HepG2 (cell line): ENCODE data around the gene PEAK3. TPM values are rescaled to one million over a fixed set of nuclear protein-coding genes. Genes with fewer than 3 reads are reported as not detected.

ENCODE experiments used
- ATAC-seq: fragments of 200-7000 bp; cut with Tn5 transposase; 3 replicates; pipeline ENCODE4 v1.9.1; 2020; ENCODE audit warnings: mild to moderate bottlenecking, moderate library complexity
- BruUV-seq: library from RNA; stranded (reverse); fragments of 400-500 nt; replicated peaks from 2 replicates; lab custom pipeline; 2021; lab: Mats Ljungman, UMichigan
- CTCF ChIA-PET: fragments of 300-600 bp; formaldehyde crosslinking; extraction: SDS; loops from one replicate; lab custom pipeline; 2021; ENCODE audit warnings: low total read pairs, inconsistent platforms, low intra/inter-chr PET ratio; lab: Yijun Ruan, JAX
- POLR2A ChIA-PET: fragments of 350-600 bp; sonication (Branson Sonifier 250); formaldehyde crosslinking; loops from one replicate; lab custom pipeline; 2020; ENCODE audit warnings: antibody characterized with exemption, inconsistent platforms; lab: Yijun Ruan, JAX
- DNase-seq: peaks from one replicate; pipeline ENCODE4 v3.0.0-alpha.2; 2015; ENCODE audit warnings: low spot score
- FAIRE-seq: peaks from 3 replicates; lab custom pipeline; 2011; peaks lifted over from hg19 to GRCh38; lab: Jason Lieb, UNC
- H2AFZ ChIP-seq: one replicate; pipeline ENCODE4 v1.6.1; 2011; ENCODE audit warnings: low read length, inconsistent platforms
- H3K27ac ChIP-seq: fragments of 300-600 bp; 3 replicates; pipeline ENCODE4 v1.8.0; 2011; ENCODE audit warnings: mixed run types, mild to moderate bottlenecking, mixed read lengths, low read length, inconsistent platforms; ENCODE audit not compliant: insufficient read depth; ENCODE audit errors: extremely low read length
- H3K27me3 ChIP-seq, 2 experiments: fragments of 200-600 bp in 1 of 2; 2 replicates in 1 of 2; 3 replicates in 1 of 2; pipeline versions ENCODE4 v1.6.0 to v1.8.0; 2011; ENCODE audit warnings: low read length in 2 of 2, mild to moderate bottlenecking in 2 of 2, moderate library complexity in 2 of 2, inconsistent platforms in 1 of 2; ENCODE audit not compliant: insufficient read depth in 2 of 2, control insufficient read depth in 1 of 2
- H3K36me3 ChIP-seq, 2 experiments: fragments of 200-600 bp in 1 of 2; replicated peaks in 1 of 2; 2 replicates in 1 of 2; 3 replicates in 1 of 2; pipeline versions ENCODE4 v1.5.1 to v1.8.0; 2011; ENCODE audit warnings: low read length in 2 of 2, inconsistent platforms in 1 of 2; ENCODE audit not compliant: insufficient read depth in 2 of 2, control insufficient read depth in 1 of 2
- H3K4me1 ChIP-seq: 2 replicates; pipeline ENCODE4 v1.5.1; 2012; ENCODE audit warnings: low read length, inconsistent platforms; ENCODE audit not compliant: insufficient read depth
- H3K4me2 ChIP-seq: 2 replicates; pipeline ENCODE4 v1.6.0; 2011; ENCODE audit warnings: low read depth, low read length, inconsistent platforms
- H3K4me3 ChIP-seq, 3 experiments: fragments of 200-600 bp in 1 of 3; sonication (generic), shearing (Covaris generic) in 1 of 3; replicated peaks in 1 of 3; 2 replicates each; pipeline ENCODE4 v1.5.1; 2011 to 2016; ENCODE audit warnings: low read length in 3 of 3, inconsistent platforms in 2 of 3, low read depth in 2 of 3, mild to moderate bottlenecking in 2 of 3, control low read depth in 1 of 3, mixed read lengths in 1 of 3; ENCODE audit not compliant: insufficient read depth in 1 of 3
- H3K79me2 ChIP-seq: one replicate; pipeline ENCODE4 v1.6.1; 2011; ENCODE audit warnings: low read length, inconsistent platforms; ENCODE audit not compliant: insufficient read depth
- H3K9ac ChIP-seq: 2 replicates; pipeline ENCODE4 v1.6.0; 2011; ENCODE audit warnings: mild to moderate bottlenecking, low read depth, low read length, inconsistent platforms; ENCODE audit not compliant: insufficient read depth
- H3K9me3 ChIP-seq: 2 replicates; pipeline ENCODE4 v1.5.1; 2012; ENCODE audit warnings: mild to moderate bottlenecking, low read length
- H4K20me1 ChIP-seq: 2 replicates; pipeline ENCODE4 v1.6.0; 2011; ENCODE audit warnings: inconsistent platforms, mild to moderate bottlenecking, low read length, moderate library complexity; ENCODE audit not compliant: insufficient read depth
- NFYC ChIP-seq: IDR thresholded peaks from 2 replicates; pipeline ENCODE4 v1.6.1; 2016; ENCODE audit warnings: missing genetic modification reagents, missing compliant biosample characterization
- THAP11 ChIP-seq: IDR thresholded peaks from 2 replicates; pipeline ENCODE4 v1.6.1; 2016; ENCODE audit warnings: missing biosample characterization, missing genetic modification reagents
- ZMYM3 ChIP-seq: sonication (generic); formaldehyde crosslinking; IDR thresholded peaks from 2 replicates; pipeline ENCODE4 v1.5.1; 2020; ENCODE audit warnings: mild to moderate bottlenecking, missing genetic modification reagents
- ZNF768 ChIP-seq: sonication (generic); formaldehyde crosslinking; IDR thresholded peaks from 2 replicates; pipeline ENCODE4 v1.4.0; 2020; ENCODE audit warnings: missing genetic modification reagents
- WGBS: methylation state at CpG from one replicate; pipeline ENCODE4 v1.1.6; 2017; ENCODE audit warnings: low lambda C conversion rate; 5-methylcytosine and 5-hydroxymethylcytosine counted together
- in situ Hi-C: cut with HindIII; loops from 2 replicates; pipeline ENCODE4 v1.10.0; 2017; ENCODE audit warnings: low pct_unique_long_range_greater_than_20kb; ENCODE audit not compliant: extremely low pct_ligation_motif_present
- intact Hi-C: fragments of 100-400 bp; cut with micrococcal nuclease; formaldehyde crosslinking; loops from one replicate; pipeline ENCODE4 v1.10.0; 2022; ENCODE audit not compliant: unreplicated experiment
- polyA plus RNA-seq, 8 experiments: library from polyadenylated mRNA; depleted of rRNA in 3 of 8; stranded (reverse) in 7 of 8; unstranded in 1 of 8; fragments of >200 nt; fragmentation: Illumina TruSeq in 4 of 8; extraction: Trizol in 4 of 8; gene quantifications; 2 replicates each; pipeline versions ENCODE4 v1.2.1 to v1.2.3, GENCODE V29; 2011 to 2016; ENCODE audit warnings: low read depth in 4 of 8, missing spikeins in 1 of 8, mixed read lengths in 1 of 8; ENCODE audit not compliant: insufficient read depth in 1 of 8
- total RNA-seq, 5 experiments: library from RNA; depleted of rRNA; stranded (reverse); fragments of >200 nt; fragmentation: Illumina TruSeq; extraction: Trizol; gene quantifications; 2 replicates each; pipeline ENCODE4 v1.2.3, GENCODE V29; 2016; ENCODE audit warnings: low read depth in 1 of 5
- TF ChIP-seq, protein P1 (sequence below): sonication (generic); formaldehyde crosslinking; conservative IDR thresholded peaks from 2 replicates; pipeline ENCODE4 v1.4.0; 2020; ENCODE audit warnings: missing genetic modification reagents

The PEAK3 gene
- total and polyA plus RNA-seq, 2 of the 13 experiments (the other 11 are each of a cell fraction or from before 2014, with no cell fraction given) = not detected

DNA sequence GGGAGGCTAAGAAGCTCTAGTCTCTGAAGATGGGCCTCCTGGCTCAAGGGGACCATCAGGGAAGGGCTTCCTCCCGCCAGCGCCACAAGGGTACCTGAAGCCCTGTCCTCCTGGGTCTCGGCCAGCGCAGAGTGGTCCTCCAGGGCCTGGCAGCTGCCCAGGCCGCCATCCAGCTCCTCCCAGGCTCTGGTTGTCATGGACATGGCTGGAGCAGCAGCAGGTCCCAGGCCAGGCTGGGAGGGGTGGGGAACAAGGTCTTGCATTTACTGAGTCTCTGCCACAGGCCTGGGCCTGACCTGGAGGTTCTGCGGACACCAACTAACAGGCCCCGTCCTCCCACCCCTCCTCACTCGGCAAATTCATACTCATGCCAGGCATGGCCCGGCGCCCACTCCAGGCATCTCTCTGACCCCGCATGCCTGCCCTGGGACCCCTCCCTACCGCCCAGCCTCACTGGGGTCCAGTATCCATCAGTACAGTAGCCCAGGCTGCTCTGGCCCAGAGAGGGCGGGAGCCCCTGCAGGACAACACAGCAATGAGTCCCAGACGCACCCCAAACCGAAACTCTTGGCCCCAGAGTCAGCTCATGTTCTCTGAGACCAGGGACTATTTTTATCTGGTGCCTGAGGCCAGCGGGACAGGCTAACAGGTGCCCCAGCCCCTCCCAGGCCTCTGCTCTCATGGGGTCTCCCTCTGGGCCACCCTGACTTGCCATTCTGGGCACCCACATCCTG lies 26.7 kb downstream of the PEAK3 start:
- H3K79me2 ChIP-seq = no peaks in the 10 kb centered on the region
- H3K9ac ChIP-seq = no peak overlapping the region
- no TSS peak for BruUV-seq
- DNase-seq (no peak), ATAC-seq (no peak)
- no peak overlapping the region for H2AFZ ChIP-seq
- H3K36me3 ChIP-seq = no peaks in the 10 kb centered on the region
- intact Hi-C loops = no loop called here
- TF ChIP-seq, protein P1, sequence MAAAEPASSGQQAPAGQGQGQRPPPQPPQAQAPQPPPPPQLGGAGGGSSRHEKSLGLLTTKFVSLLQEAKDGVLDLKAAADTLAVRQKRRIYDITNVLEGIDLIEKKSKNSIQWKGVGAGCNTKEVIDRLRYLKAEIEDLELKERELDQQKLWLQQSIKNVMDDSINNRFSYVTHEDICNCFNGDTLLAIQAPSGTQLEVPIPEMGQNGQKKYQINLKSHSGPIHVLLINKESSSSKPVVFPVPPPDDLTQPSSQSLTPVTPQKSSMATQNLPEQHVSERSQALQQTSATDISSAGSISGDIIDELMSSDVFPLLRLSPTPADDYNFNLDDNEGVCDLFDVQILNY = no peak
- TF ChIP-seq ZNF768 (CRISPR knock-in tag) (peak; percentile 97), NFYC (CRISPR knock-in tag) (no peak), ZMYM3 (CRISPR knock-in tag) (peak; percentile 27; the same call in 1 of the 2 replicates), THAP11 (no peak)
- TF ChIP-seq, all 625 proteins: peak for 2
- no peaks in the 10 kb centered on the region for H3K9me3 ChIP-seq
- H4K20me1 ChIP-seq = no peaks in the 10 kb centered on the region
- H3K27ac ChIP-seq = no peak overlapping the region
- in situ Hi-C loops = no loop called here
- peaks cover 3 to 5% of the 10 kb centered on the region in 2 experiments; a peak in 3 of 5 replicates for H3K27me3 ChIP-seq
- CTCF ChIA-PET = interaction anchor here (1.6 kb wide), 1 partner anchor 100 kb away, joined by 3 read pairs; no protein-coding TSS in a partner anchor
- H3K4me2 ChIP-seq = peak overlapping the region; percentile 27; the same call in 1 of the 2 replicates
- POLR2A ChIA-PET = no interaction called here
- H3K4me1 ChIP-seq = peaks cover 44% of the 10 kb centered on the region
- 49% methylated on average over 7 of the region's 16 CpGs for WGBS
- peak overlapping the region in 1 of 3 experiments; percentile 16; a peak in 1 of 6 replicates for H3K4me3 ChIP-seq
- no peak for FAIRE-seq
